ENCODE measurements around the gene LRRC9.
"Not testable (repeated sequence)": the region's sequence is repeated elsewhere in the genome, so short reads cannot be mapped to it uniquely, and the experiment has no call there.

The LRRC9 gene

DNA sequence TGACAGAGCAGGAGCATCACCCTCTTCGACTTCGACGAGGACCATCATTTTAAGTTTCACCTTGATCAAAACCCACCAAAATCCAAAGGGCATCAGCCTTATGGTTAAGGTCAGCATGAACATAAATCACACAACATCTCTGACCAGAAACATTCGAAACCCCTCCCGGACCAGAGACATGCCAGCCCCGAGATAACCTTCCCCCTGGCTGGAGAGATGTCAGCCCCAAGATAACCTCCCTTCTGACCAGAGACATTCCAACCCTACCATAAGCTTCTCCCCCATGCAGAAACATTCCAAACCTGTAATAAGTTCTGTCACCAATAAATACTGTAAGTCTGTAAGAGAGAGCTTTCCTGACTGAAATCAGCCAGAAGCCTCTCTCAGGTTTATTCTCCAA lies 178.0 kb downstream of the LRRC9 start:
- H3K4me1 ChIP-seq (ENCODE audit: control insufficient read depth, insufficient read depth, low read length): peaks cover 9% of the 10 kb centered on the region
- H3K27me3 ChIP-seq (ENCODE audit: control insufficient read depth, insufficient read depth, low read length, poor library complexity, severe bottlenecking): no peaks in the 10 kb centered on the region
- no peak overlapping the region for H3K4me3 ChIP-seq (ENCODE audit: insufficient read depth, low read depth, low read length)
- 93 to 96% methylated on average over 6 of the region's 6 CpGs for whole genome bisulfite sequencing, 2 experiments
- H3K27ac ChIP-seq (ENCODE audit: insufficient read depth, low read depth, low read length, poor library complexity, severe bottlenecking): no peak overlapping the region
- no peaks in the 10 kb centered on the region for H3K9me3 ChIP-seq (ENCODE audit: control insufficient read depth, low read length)
- H3K36me3 ChIP-seq (ENCODE audit: control insufficient read depth, insufficient read depth, low read length): peaks cover 4% of the 10 kb centered on the region

DNA sequence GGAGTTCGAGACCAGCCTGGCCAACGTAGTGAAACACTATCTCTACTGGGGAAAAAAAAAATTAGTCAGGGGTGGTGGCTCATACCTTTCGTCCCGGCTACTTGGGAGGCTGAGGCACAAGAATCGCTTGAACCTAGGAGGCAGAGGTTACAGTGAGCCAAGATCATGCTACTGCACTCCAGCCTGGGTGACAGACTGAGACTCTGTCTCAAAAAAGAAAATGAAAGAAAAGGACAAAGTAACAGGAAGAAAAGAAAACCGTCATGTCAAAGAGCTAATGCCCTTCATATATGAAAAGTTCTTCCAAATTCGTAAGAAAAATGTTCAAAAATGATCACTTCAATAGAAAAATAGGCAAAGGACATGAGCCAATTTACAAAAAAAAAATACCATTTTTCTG lies 179.9 kb downstream of the LRRC9 start:
- not testable (repeated sequence) for H3K36me3 ChIP-seq (ENCODE audit: control insufficient read depth, insufficient read depth, low read length); H3K27me3 ChIP-seq (ENCODE audit: control insufficient read depth, insufficient read depth, low read length, poor library complexity, severe bottlenecking); H3K27ac ChIP-seq (ENCODE audit: insufficient read depth, low read depth, low read length, poor library complexity, severe bottlenecking); H3K4me3 ChIP-seq (ENCODE audit: insufficient read depth, low read depth, low read length); H3K4me1 ChIP-seq (ENCODE audit: control insufficient read depth, insufficient read depth, low read length); H3K9me3 ChIP-seq (ENCODE audit: control insufficient read depth, low read length)
- 94 to 96% methylated on average over 7 of the region's 7 CpGs for WGBS, 2 experiments

DNA sequence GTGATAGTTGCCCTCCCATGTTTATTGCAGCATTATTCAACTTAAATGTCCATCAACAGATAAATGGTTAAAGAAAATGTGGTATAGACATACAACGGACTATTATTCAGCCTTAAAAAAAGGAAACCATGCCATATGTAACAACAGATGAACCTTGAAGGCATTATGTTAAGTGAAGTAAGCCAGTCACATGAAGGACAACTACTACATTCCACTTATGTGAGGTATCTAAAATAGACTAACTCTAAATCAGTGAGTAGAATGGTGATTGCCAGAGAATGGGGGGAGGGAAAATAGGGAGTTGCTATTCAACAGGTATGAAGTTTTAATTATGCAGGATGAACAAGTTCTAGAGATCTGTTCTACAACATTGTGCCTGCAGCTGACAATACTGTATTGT lies 181.8 kb downstream of the LRRC9 start:
- 91 to 100% methylated on average over 1 of the region's 1 CpG for WGBS, 2 experiments
- no peak overlapping the region for H3K27ac ChIP-seq (ENCODE audit: insufficient read depth, low read depth, low read length, poor library complexity, severe bottlenecking)
- peaks cover 4% of the 10 kb centered on the region for H3K36me3 ChIP-seq (ENCODE audit: control insufficient read depth, insufficient read depth, low read length)

DNA sequence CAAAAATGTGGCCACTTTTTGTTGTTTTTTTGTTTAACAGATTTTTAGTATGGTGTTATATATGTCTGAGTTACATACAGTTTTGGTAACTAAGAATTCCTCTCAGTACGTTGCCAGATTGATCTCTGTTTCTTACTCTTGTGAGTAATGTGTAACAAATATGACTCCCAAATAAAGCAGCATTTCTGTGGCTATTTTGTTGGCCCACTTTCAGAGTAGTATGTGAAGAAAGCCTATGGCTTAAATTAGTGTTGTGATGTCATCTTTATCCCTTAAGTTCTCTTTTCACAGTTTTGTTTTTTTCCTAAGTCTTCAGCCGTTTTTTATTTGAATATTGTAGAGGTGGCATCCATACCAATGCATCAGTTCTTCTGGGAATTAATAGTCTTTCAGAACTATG lies 182.4 kb downstream of the LRRC9 start:
- 80 to 97% methylated on average over 1 to 2 of the region's 2 CpGs for WGBS, 2 experiments
- no peaks in the 10 kb centered on the region for H3K9me3 ChIP-seq (ENCODE audit: control insufficient read depth, low read length)
- no peaks in the 10 kb centered on the region for H3K27me3 ChIP-seq (ENCODE audit: control insufficient read depth, insufficient read depth, low read length, poor library complexity, severe bottlenecking)
- H3K4me3 ChIP-seq (ENCODE audit: insufficient read depth, low read depth, low read length): no peak overlapping the region
- H3K4me1 ChIP-seq (ENCODE audit: control insufficient read depth, insufficient read depth, low read length): no peaks in the 10 kb centered on the region
- peaks cover 5% of the 10 kb centered on the region for H3K36me3 ChIP-seq (ENCODE audit: control insufficient read depth, insufficient read depth, low read length)
- H3K27ac ChIP-seq (ENCODE audit: insufficient read depth, low read depth, low read length, poor library complexity, severe bottlenecking): no peak overlapping the region

More for the DNA sequence above, 181.8 kb downstream of the LRRC9 start:
- no peaks in the 10 kb centered on the region for H3K27me3 ChIP-seq (ENCODE audit: control insufficient read depth, insufficient read depth, low read length, poor library complexity, severe bottlenecking)
- H3K4me1 ChIP-seq (ENCODE audit: control insufficient read depth, insufficient read depth, low read length): no peaks in the 10 kb centered on the region
- no peaks in the 10 kb centered on the region for H3K9me3 ChIP-seq (ENCODE audit: control insufficient read depth, low read length)
- no peak overlapping the region for H3K4me3 ChIP-seq (ENCODE audit: insufficient read depth, low read depth, low read length)

DNA sequence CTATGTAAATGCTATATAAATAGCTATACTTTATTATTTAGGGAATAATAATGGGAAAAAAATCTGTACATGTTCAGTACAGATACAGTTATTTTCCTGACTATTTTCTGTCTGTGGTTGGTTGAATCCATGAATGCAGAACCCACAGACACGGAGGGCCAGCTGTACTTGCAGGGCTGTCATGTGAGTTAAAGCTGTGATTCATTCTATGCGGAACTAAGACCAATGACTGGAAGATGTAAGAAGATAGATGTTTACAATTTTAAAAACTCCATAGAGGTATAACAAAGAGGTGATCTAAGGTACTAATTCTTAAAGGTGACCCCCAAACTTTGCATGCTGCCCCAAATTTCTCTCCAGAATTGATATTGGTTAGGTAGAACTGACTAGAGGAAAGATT lies 186.4 kb downstream of the LRRC9 start:
- no peaks in the 10 kb centered on the region for H3K9me3 ChIP-seq (ENCODE audit: control insufficient read depth, low read length)
- no peaks in the 10 kb centered on the region for H3K27me3 ChIP-seq (ENCODE audit: control insufficient read depth, insufficient read depth, low read length, poor library complexity, severe bottlenecking)
- 81 to 91% methylated on average over 2 of the region's 2 CpGs for WGBS, 2 experiments
- no peak overlapping the region for H3K27ac ChIP-seq (ENCODE audit: insufficient read depth, low read depth, low read length, poor library complexity, severe bottlenecking)
- H3K4me1 ChIP-seq (ENCODE audit: control insufficient read depth, insufficient read depth, low read length): no peaks in the 10 kb centered on the region
- H3K4me3 ChIP-seq (ENCODE audit: insufficient read depth, low read depth, low read length): no peak overlapping the region
- peaks cover 11% of the 10 kb centered on the region for H3K36me3 ChIP-seq (ENCODE audit: control insufficient read depth, insufficient read depth, low read length)

DNA sequence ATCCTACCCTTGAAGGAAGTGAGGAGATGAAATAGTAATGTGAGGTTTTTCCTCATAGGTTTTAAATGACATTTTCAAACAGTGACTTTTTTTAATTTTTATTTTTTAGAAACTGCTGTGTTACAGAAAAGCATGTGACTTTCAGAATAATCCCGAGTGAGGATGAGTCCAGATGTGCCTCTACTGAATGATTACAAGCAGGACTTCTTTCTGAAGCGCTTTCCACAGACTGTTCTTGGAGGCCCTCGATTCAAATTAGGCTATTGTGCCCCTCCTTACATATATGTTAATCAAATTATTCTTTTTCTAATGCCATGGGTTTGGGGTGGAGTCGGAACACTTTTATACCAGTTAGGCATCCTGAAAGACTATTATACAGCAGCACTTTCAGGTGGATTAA lies 187.5 kb downstream of the LRRC9 start:
- Histone ChIP-seq H3K27ac (ENCODE audit: insufficient read depth, low read depth, low read length, poor library complexity, severe bottlenecking) (no peak overlapping the region), H3K4me1 (ENCODE audit: control insufficient read depth, insufficient read depth, low read length) (no peaks in the 10 kb centered on the region)
- 95 to 99% methylated on average over 3 to 4 of the region's 4 CpGs for WGBS, 2 experiments

DNA sequence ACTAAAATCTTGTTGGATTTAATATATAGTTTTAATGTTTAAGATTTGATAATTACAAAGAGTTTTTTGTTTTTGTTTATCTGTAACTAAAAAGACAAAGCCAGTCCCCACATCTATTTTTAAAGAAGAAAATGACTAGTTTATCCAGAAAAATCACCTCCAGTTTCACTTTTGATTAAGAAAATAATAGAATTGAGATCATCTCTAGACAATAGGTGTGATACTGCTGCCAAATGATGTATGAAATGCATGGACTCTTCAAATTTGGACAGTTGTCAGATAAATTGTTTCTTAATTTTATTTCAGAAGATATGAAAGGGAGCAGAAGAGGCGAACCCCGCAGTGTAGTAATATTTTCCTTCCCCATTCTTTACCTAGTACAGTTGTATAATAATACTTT lies 191.8 kb downstream of the LRRC9 start:
- WGBS, 2 experiments: 92% methylated on average over 2 of the region's 2 CpGs; no CpG with 5 or more reads in 1 of the 2 experiments
- H3K36me3 ChIP-seq (ENCODE audit: control insufficient read depth, insufficient read depth, low read length): peaks cover 11% of the 10 kb centered on the region

More for the DNA sequence above, 187.5 kb downstream of the LRRC9 start:
- Histone ChIP-seq H3K4me3 (ENCODE audit: insufficient read depth, low read depth, low read length) (no peak overlapping the region), H3K36me3 (ENCODE audit: control insufficient read depth, insufficient read depth, low read length) (peaks cover 11% of the 10 kb centered on the region), H3K27me3 (ENCODE audit: control insufficient read depth, insufficient read depth, low read length, poor library complexity, severe bottlenecking) (no peaks in the 10 kb centered on the region), H3K9me3 (ENCODE audit: control insufficient read depth, low read length) (no peaks in the 10 kb centered on the region)

More for the DNA sequence above, 191.8 kb downstream of the LRRC9 start:
- Histone ChIP-seq H3K27ac (ENCODE audit: insufficient read depth, low read depth, low read length, poor library complexity, severe bottlenecking) (no peak overlapping the region), H3K4me1 (ENCODE audit: control insufficient read depth, insufficient read depth, low read length) (no peaks in the 10 kb centered on the region), H3K9me3 (ENCODE audit: control insufficient read depth, low read length) (no peaks in the 10 kb centered on the region), H3K4me3 (ENCODE audit: insufficient read depth, low read depth, low read length) (no peak overlapping the region), H3K27me3 (ENCODE audit: control insufficient read depth, insufficient read depth, low read length, poor library complexity, severe bottlenecking) (no peaks in the 10 kb centered on the region)

Data from ectodermal cell (in vitro differentiated cells).